IMR-90 (cell line): ENCODE data around the gene C10orf90. TPM values are rescaled to one million over a fixed set of nuclear protein-coding genes. Genes with fewer than 3 reads are reported as not detected.

Experiments used
- ATAC-seq: fragments of 200-7000 bp; cut with Tn5 transposase; 2 replicates; pipeline ENCODE4 v1.9.1; 2020; ENCODE audit warnings: low read depth, mild to moderate bottlenecking, moderate library complexity
- BruUV-seq: library from RNA; stranded (reverse); fragments of 400-500 nt; replicated peaks from 2 replicates; lab custom pipeline; 2021; lab: Mats Ljungman, UMichigan
- CTCF ChIA-PET: fragments of 300-600 bp; formaldehyde crosslinking; extraction: SDS; loops from one replicate; lab custom pipeline; 2021; ENCODE audit warnings: antibody characterized with exemption; lab: Yijun Ruan, JAX
- POLR2A ChIA-PET: fragments of 300-600 bp; sonication (Branson Sonifier 250); formaldehyde crosslinking; loops from one replicate; lab custom pipeline; 2022; ENCODE audit warnings: antibody characterized with exemption; ENCODE audit not compliant: unreplicated experiment; lab: Charles Lee
- DNase-seq: peaks from one replicate; pipeline ENCODE4 v3.0.0; 2013
- H2AFZ ChIP-seq: replicated peaks from 2 replicates; pipeline ENCODE3; 2013; ENCODE audit warnings: low read length, mild to moderate bottlenecking; ENCODE audit not compliant: poor library complexity
- H2AK5ac ChIP-seq: 2 replicates; pipeline ENCODE4 v1.6.1; 2013; ENCODE audit warnings: low read depth, low read length, inconsistent platforms
- H2AK9ac ChIP-seq: replicated peaks from 2 replicates; pipeline ENCODE3; 2013; ENCODE audit warnings: mild to moderate bottlenecking, low read depth, low read length, moderate library complexity; ENCODE audit not compliant: poor library complexity
- H2BK120ac ChIP-seq: 2 replicates; pipeline ENCODE4 v1.6.1; 2013; ENCODE audit warnings: low read depth, low read length, inconsistent platforms
- H2BK15ac ChIP-seq: 3 replicates; pipeline ENCODE4 v1.6.1; 2013; ENCODE audit warnings: low read depth, low read length, inconsistent platforms
- H2BK20ac ChIP-seq: 2 replicates; pipeline ENCODE4 v1.6.1; 2013; ENCODE audit warnings: low read depth, mild to moderate bottlenecking, inconsistent platforms, low read length, moderate library complexity
- H2BK5ac ChIP-seq: 2 replicates; pipeline ENCODE4 v1.6.1; 2013; ENCODE audit warnings: mild to moderate bottlenecking, low read depth, low read length, inconsistent platforms; ENCODE audit not compliant: poor library complexity, severe bottlenecking
- H3K14ac ChIP-seq: replicated peaks from 2 replicates; pipeline ENCODE4 v1.6.1; 2013; ENCODE audit warnings: low read depth, low read length, inconsistent platforms
- H3K18ac ChIP-seq: 2 replicates; pipeline ENCODE4 v1.6.1; 2013; ENCODE audit warnings: low read depth, low read length, control low read depth
- H3K23ac ChIP-seq: 2 replicates; pipeline ENCODE4 v1.6.1; 2013; ENCODE audit warnings: low read depth, low read length, inconsistent platforms
- H3K27ac ChIP-seq: 2 replicates; pipeline ENCODE4 v1.5.1; 2013; ENCODE audit warnings: mild to moderate bottlenecking, control low read depth, low read length; ENCODE audit not compliant: insufficient read depth
- H3K27me3 ChIP-seq: 2 replicates; pipeline ENCODE4 v1.6.1; 2013; ENCODE audit warnings: low read length; ENCODE audit not compliant: control insufficient read depth, insufficient read depth
- H3K36me3 ChIP-seq: 2 replicates; pipeline ENCODE4 v1.6.1; 2013; ENCODE audit warnings: low read length, mixed read lengths; ENCODE audit not compliant: control insufficient read depth, insufficient read depth
- H3K4ac ChIP-seq: 2 replicates; pipeline ENCODE4 v1.6.1; 2013; ENCODE audit warnings: low read depth, low read length, inconsistent platforms
- H3K4me1 ChIP-seq: 2 replicates; pipeline ENCODE4 v1.6.1; 2013; ENCODE audit warnings: low read length, mixed read lengths; ENCODE audit not compliant: control insufficient read depth, insufficient read depth
- H3K4me2 ChIP-seq: 2 replicates; pipeline ENCODE4 v1.6.1; 2013; ENCODE audit warnings: low read depth, mild to moderate bottlenecking, control low read depth, low read length, moderate library complexity
- H3K4me3 ChIP-seq: 2 replicates; pipeline ENCODE4 v1.5.1; 2013; ENCODE audit warnings: low read depth, mild to moderate bottlenecking, control low read depth, low read length, moderate library complexity; ENCODE audit not compliant: insufficient read depth
- H3K56ac ChIP-seq: 2 replicates; pipeline ENCODE4 v1.6.1; 2013; ENCODE audit warnings: low read length, inconsistent platforms; ENCODE audit not compliant: insufficient read depth; ENCODE audit errors: extremely low read depth
- H3K79me1 ChIP-seq, 2 experiments: 2 replicates each; pipeline ENCODE4 v1.6.1; 2013; ENCODE audit warnings: low read length in 2 of 2, inconsistent platforms in 1 of 2, low read depth in 1 of 2
- H3K9ac ChIP-seq: 2 replicates; pipeline ENCODE4 v1.6.1; 2013; ENCODE audit warnings: low read depth, low read length, control low read depth
- H3K9me1 ChIP-seq: 2 replicates; pipeline ENCODE4 v1.6.1; 2013; ENCODE audit warnings: low read length, inconsistent platforms; ENCODE audit not compliant: insufficient read depth
- H3K9me3 ChIP-seq: 2 replicates; pipeline ENCODE4 v1.6.1; 2013; ENCODE audit warnings: low read length; ENCODE audit not compliant: control insufficient read depth, insufficient read depth
- H4K20me1 ChIP-seq: 2 replicates; pipeline ENCODE4 v1.6.1; 2013; ENCODE audit warnings: low read length, inconsistent platforms; ENCODE audit not compliant: insufficient read depth
- H4K5ac ChIP-seq: 2 replicates; pipeline ENCODE4 v1.6.1; 2013; ENCODE audit warnings: mild to moderate bottlenecking, low read depth, low read length, control low read depth
- H4K8ac ChIP-seq, 2 experiments: 2 replicates each; pipeline ENCODE4 v1.6.1; 2013; ENCODE audit warnings: low read depth in 2 of 2, low read length in 2 of 2, control low read depth in 1 of 2, inconsistent platforms in 1 of 2
- H4K91ac ChIP-seq: 2 replicates; pipeline ENCODE4 v1.6.1; 2013; ENCODE audit warnings: low read depth, low read length, inconsistent platforms; ENCODE audit not compliant: insufficient read depth
- BHLHE40 ChIP-seq: fragments of 150-350 bp; IDR thresholded peaks from 2 replicates; pipeline ENCODE4 v1.6.1; 2016; ENCODE audit warnings: mild to moderate bottlenecking, low read depth, low read length
- CHD1 ChIP-seq: IDR thresholded peaks from 2 replicates; pipeline ENCODE4 v1.6.1; 2012; ENCODE audit warnings: low read depth, low read length, improper control_type of control experiment
- WGBS, 2 experiments: methylation state at CpG; one replicate each; pipeline versions ENCODE4 v1.1.5 to v1.1.7; 2013; ENCODE audit warnings: missing lambda C conversion rate in 2 of 2; ENCODE audit not compliant: insufficient read length in 1 of 2; ENCODE audit errors: extremely low coverage in 2 of 2; 5-methylcytosine and 5-hydroxymethylcytosine counted together
- dilution Hi-C: fragments of 300-500 bp; cut with HindIII; formaldehyde crosslinking; loops from one replicate; pipeline ENCODE4 v1.14.3; 2018; ENCODE audit warnings: low sequenced_read_pairs; ENCODE audit not compliant: unreplicated experiment
- in situ Hi-C: fragments of 300-500 bp; cut with MboI; formaldehyde crosslinking; loops from 3 replicates; pipeline ENCODE4 v1.14.3; 2019; ENCODE audit warnings: low sequenced_read_pairs, inconsistent platforms, mixed read lengths
- intact Hi-C: fragments of 100-400 bp; cut with micrococcal nuclease; formaldehyde crosslinking; loops from 2 replicates; pipeline ENCODE4 v1.10.0; 2022
- polyA plus RNA-seq, 3 experiments: library from polyadenylated mRNA; depleted of rRNA; stranded (reverse); fragments of >200 nt; gene quantifications; 2 replicates each; pipeline ENCODE4 v1.2.3, GENCODE V29; 2012; ENCODE audit warnings: low replicate concordance in 1 of 3
- total RNA-seq: library from RNA; depleted of rRNA; stranded (reverse); fragments of >200 nt; gene quantifications from 2 replicates; pipeline ENCODE4 v1.2.3, GENCODE V29; 2012

Gene C10orf90
- total and polyA plus RNA-seq, 2 of the 4 experiments (the other 2 are of a cell fraction), result 0.05 to 0.18 TPM

DNA sequence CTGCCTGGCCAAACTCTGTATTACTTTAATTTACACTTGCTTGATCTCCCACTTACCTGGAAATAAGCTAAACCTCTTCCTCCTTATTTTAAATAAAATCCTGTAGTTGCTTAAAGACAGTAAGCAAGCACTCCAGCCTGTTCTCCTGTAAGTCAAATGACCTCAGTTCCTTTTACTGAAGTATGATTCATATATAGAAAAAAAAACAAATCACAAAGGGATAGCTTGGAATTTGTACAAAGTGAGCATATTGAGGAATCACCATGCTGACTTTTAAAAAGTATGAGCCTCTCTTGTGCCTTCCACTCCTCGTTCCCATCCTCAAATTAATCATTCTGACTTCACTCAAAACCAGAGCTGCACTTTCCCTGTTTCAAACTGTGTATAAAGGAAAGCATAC lies 52.0 kb downstream of the C10orf90 start:
- H3K4me2 ChIP-seq, result no peak overlapping the region
- H4K20me1 ChIP-seq, result no peaks in the 10 kb centered on the region
- no peak overlapping the region for H3K14ac ChIP-seq
- no peaks in the 10 kb centered on the region for H3K9me3 ChIP-seq
- no peak overlapping the region for H4K91ac ChIP-seq
- H2BK20ac ChIP-seq, result no peak overlapping the region
- ChIA-PET CTCF (no interaction called here), POLR2A (no interaction called here)
- no CpG with 5 or more reads among the region's 1 CpG for WGBS, 2 experiments
- no peak overlapping the region for H2BK15ac ChIP-seq
- no peak overlapping the region for H2AK5ac ChIP-seq
- no peak overlapping the region for H3K9ac ChIP-seq
- no peaks in the 10 kb centered on the region for H3K79me1 ChIP-seq
- no peak for TF ChIP-seq BHLHE40
- TF ChIP-seq CHD1, result no peak
- no peaks in the 10 kb centered on the region for H3K27me3 ChIP-seq
- intact Hi-C loops (no loop called here), in situ Hi-C loops (no loop called here), dilution Hi-C loops (no loop called here)
- H3K27ac ChIP-seq, result no peak overlapping the region
- H3K23ac ChIP-seq, result no peak overlapping the region
- no peak overlapping the region for H3K18ac ChIP-seq
- H3K4me3 ChIP-seq, result no peak overlapping the region
- no peak overlapping the region for H2AFZ ChIP-seq
- no peak overlapping the region for H4K5ac ChIP-seq
- H4K8ac ChIP-seq, result no peak overlapping the region
- H2BK5ac ChIP-seq, result no peak overlapping the region
- no peak overlapping the region for H2BK120ac ChIP-seq
- no peaks in the 10 kb centered on the region for H3K4me1 ChIP-seq
- no peaks in the 10 kb centered on the region for H3K36me3 ChIP-seq
- H3K4ac ChIP-seq, result no peak overlapping the region
- BruUV-seq, result no TSS peak
- ATAC-seq, result no peak
- no peak for DNase-seq
- H3K9me1 ChIP-seq, result no peaks in the 10 kb centered on the region
- H3K56ac ChIP-seq, result no peak overlapping the region
- H2AK9ac ChIP-seq, result no peak overlapping the region
